Brain pericyte (primary cell): Measurements from ENCODE around the gene EXD1.
"Not testable (repeated sequence)": the region's sequence is repeated elsewhere in the genome, so short reads cannot be mapped to it uniquely, and the experiment has no call there.

Experiments used
- DNase-seq: peaks from one replicate; pipeline ENCODE4 v3.0.0-alpha.2; 2012; ENCODE audit warnings: low read depth, low spot score

Gene EXD1

GRCh38 chr15:41148065-41148464 is 82.5 kb downstream of the EXD1 start:
- DNase-seq, result no peak

GRCh38 chr15:41139619-41140018 is 90.9 kb downstream of the EXD1 start:
- no peak for DNase-seq

- DNase-seq, result not testable (repeated sequence)
Measured at GRCh38 chr15:41139112-41139511, 91.4 kb downstream of the EXD1 start.

GRCh38 chr15:41135580-41135979 is 95.0 kb downstream of the EXD1 start:
- not testable (repeated sequence) for DNase-seq

- no peak for DNase-seq
Measured at GRCh38 chr15:41133454-41133853, 97.1 kb downstream of the EXD1 start.
